Measurements from ENCODE around the gene GATAD2A.

The GATAD2A gene

DNA sequence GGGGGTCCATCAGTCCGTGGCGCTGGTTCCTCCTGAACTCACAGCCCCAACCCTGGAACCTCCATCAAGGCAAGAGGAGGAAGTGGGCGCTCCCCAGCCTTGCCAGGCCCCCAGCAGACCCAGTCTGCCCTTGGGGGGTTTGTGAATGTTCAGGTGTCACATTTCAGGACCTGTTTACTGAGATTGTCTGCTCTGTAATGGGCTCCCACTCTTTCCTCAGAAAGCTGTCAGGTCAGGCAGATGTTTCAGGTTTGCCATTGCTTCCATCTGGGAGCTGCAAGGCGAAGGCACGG is 80.5 kb downstream of the GATAD2A start:
- Histone ChIP-seq H3K36me3 (ENCODE audit: insufficient read depth, low read length) (peaks cover 38% of the 10 kb centered on the region; the same call in 1 of the 2 replicates), H2AFZ (ENCODE audit: low read length) (no peak overlapping the region), H4K20me1 (ENCODE audit: insufficient read depth, low read length, poor library complexity, severe bottlenecking) (peaks cover 23% of the 10 kb centered on the region), H3K4me3 (ENCODE audit: low read length, poor library complexity, severe bottlenecking) (no peak overlapping the region), H3K4me2 (ENCODE audit: low read depth, low read length, poor library complexity, severe bottlenecking) (no peak overlapping the region), H3K9me2 (replicated peaks; ENCODE audit: low read depth, low read length) (no peaks in the 10 kb centered on the region), H3F3A (ENCODE audit: low read depth) (peaks cover 8% of the 10 kb centered on the region; the same call in 1 of the 2 replicates), H3K9me3 (ENCODE audit: insufficient read depth, low read depth, low read length) (no peaks in the 10 kb centered on the region), H3K4me1 (ENCODE audit: insufficient read depth, low read length, poor library complexity, severe bottlenecking) (peaks cover 35% of the 10 kb centered on the region), H3K79me2 (ENCODE audit: insufficient read depth, low read length) (peaks cover 85% of the 10 kb centered on the region), H3K9ac (ENCODE audit: low read depth, low read length, poor library complexity, severe bottlenecking) (no peak overlapping the region), H3K27me3 (ENCODE audit: insufficient read depth, low read length, poor library complexity, severe bottlenecking) (no peaks in the 10 kb centered on the region)
- TF ChIP-seq, protein P1, sequence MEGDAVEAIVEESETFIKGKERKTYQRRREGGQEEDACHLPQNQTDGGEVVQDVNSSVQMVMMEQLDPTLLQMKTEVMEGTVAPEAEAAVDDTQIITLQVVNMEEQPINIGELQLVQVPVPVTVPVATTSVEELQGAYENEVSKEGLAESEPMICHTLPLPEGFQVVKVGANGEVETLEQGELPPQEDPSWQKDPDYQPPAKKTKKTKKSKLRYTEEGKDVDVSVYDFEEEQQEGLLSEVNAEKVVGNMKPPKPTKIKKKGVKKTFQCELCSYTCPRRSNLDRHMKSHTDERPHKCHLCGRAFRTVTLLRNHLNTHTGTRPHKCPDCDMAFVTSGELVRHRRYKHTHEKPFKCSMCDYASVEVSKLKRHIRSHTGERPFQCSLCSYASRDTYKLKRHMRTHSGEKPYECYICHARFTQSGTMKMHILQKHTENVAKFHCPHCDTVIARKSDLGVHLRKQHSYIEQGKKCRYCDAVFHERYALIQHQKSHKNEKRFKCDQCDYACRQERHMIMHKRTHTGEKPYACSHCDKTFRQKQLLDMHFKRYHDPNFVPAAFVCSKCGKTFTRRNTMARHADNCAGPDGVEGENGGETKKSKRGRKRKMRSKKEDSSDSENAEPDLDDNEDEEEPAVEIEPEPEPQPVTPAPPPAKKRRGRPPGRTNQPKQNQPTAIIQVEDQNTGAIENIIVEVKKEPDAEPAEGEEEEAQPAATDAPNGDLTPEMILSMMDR (conservative IDR thresholded peaks at IDR 0.05; ENCODE audit: low read length), result no peak
- no peak for TF ChIP-seq EZH2phosphoT487 (IDR thresholded peaks at IDR 0.05; ENCODE audit: borderline replicate concordance)

DNA sequence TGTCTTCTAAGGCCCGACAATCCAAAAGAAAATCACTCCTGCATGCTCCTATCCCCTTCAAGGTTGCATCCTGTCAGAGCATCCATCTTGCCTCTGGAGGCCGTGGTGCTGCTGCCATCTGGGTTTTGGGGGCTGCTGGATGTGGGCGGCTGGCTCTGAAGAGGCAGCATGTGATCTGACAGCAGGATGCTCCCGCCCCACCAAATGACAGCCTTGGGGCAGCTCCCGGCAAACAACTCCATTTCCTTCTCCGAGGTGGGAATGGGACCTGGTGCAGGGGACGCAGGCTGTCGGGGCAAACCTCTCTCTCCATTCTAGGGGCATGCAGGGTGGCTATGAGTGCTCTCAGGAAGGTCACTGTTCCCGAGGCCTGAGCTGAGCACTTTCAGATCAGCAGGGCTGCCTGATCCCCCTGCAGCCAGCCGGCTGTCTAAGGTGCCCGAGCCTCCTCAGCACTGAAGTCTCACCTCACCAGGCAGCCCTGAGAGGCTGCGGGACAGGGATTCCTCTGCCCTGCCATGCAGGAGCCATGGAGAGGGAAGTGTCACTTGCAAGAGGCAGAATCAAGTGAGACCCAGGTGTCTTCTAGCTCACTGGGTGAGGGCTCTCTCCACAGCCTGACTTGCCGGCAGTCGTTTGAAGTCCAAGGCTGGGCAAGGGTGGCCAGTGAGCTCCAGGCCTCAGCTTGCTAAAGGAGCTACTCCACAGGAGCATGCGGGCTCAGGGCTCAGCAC is 81.0 kb downstream of the GATAD2A start:
- Histone ChIP-seq H2AFZ (ENCODE audit: low read length) (no peak overlapping the region), H3K4me2 (ENCODE audit: low read depth, low read length, poor library complexity, severe bottlenecking) (no peak overlapping the region), H3K9me3 (ENCODE audit: insufficient read depth, low read depth, low read length) (no peaks in the 10 kb centered on the region), H3F3A (ENCODE audit: low read depth) (peaks cover 8% of the 10 kb centered on the region; the same call in 1 of the 2 replicates), H3K9ac (ENCODE audit: low read depth, low read length, poor library complexity, severe bottlenecking) (no peak overlapping the region), H3K36me3 (ENCODE audit: insufficient read depth, low read length) (peaks cover 37% of the 10 kb centered on the region; the same call in 1 of the 2 replicates), H3K27me3 (ENCODE audit: insufficient read depth, low read length, poor library complexity, severe bottlenecking) (no peaks in the 10 kb centered on the region), H4K20me1 (ENCODE audit: insufficient read depth, low read length, poor library complexity, severe bottlenecking) (peaks cover 27% of the 10 kb centered on the region), H3K79me2 (ENCODE audit: insufficient read depth, low read length) (peaks cover 85% of the 10 kb centered on the region), H3K9me2 (replicated peaks; ENCODE audit: low read depth, low read length) (no peaks in the 10 kb centered on the region), H3K4me3 (ENCODE audit: low read length, poor library complexity, severe bottlenecking) (no peak overlapping the region), H3K4me1 (ENCODE audit: insufficient read depth, low read length, poor library complexity, severe bottlenecking) (peaks cover 35% of the 10 kb centered on the region)
- TF ChIP-seq EZH2phosphoT487 (IDR thresholded peaks at IDR 0.05; ENCODE audit: borderline replicate concordance), result no peak
- TF ChIP-seq, protein P1 (conservative IDR thresholded peaks at IDR 0.05; ENCODE audit: low read length), result no peak

DNA sequence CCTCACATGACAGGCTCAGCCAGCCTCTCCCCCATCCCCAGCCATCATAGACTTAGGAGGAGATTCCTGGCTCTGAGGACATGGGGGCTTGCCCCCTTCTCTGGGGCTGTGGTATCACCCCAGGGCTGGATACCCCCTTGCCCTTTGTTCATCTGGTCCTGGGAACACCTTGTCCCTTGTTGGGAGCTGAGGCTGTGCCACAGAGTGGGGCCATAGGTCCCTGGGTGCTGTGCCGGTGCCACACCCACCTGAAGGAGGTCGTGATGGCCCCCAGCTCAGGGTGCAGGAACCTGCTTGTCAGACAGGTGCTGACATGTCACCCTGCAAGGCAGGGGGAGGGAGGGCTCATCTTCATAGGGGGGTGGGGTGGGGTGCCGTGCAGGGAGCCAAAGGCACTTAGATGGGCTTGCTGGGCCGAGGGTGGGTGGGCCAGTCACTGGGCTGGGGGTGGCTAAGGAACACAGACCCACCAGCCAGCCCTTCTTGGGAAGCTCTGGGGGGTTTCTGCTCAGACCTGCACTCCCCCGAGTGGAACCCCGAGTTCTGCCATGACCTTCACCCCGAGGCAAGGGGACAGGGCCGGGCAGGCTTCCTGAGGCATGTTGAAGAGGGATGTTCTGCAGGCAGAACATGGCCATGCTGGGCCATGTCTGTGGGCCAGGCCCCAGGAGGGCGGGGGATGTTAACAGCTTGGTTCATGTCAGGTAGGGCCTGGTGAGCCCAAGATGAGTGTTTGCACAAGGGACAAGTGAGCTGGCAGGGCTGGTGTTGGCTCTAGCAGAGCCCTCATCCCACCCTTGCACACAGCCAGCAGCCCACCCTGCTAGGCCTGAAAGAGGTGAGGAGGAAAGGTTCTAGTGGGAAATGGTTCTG is 81.8 kb downstream of the GATAD2A start:
- peaks cover 85% of the 10 kb centered on the region for H3K79me2 ChIP-seq (ENCODE audit: insufficient read depth, low read length)

More for the DNA sequence above, 81.8 kb downstream of the GATAD2A start:
- Histone ChIP-seq H3K4me1 (ENCODE audit: insufficient read depth, low read length, poor library complexity, severe bottlenecking) (peaks cover 35% of the 10 kb centered on the region), H3K36me3 (ENCODE audit: insufficient read depth, low read length) (peaks cover 38% of the 10 kb centered on the region; the same call in 1 of the 2 replicates), H3K4me3 (ENCODE audit: low read length, poor library complexity, severe bottlenecking) (no peak overlapping the region), H3F3A (ENCODE audit: low read depth) (peaks cover 8% of the 10 kb centered on the region; the same call in 1 of the 2 replicates), H3K9me3 (ENCODE audit: insufficient read depth, low read depth, low read length) (no peaks in the 10 kb centered on the region), H3K9me2 (replicated peaks; ENCODE audit: low read depth, low read length) (no peaks in the 10 kb centered on the region), H2AFZ (ENCODE audit: low read length) (no peak overlapping the region), H3K9ac (ENCODE audit: low read depth, low read length, poor library complexity, severe bottlenecking) (no peak overlapping the region), H4K20me1 (ENCODE audit: insufficient read depth, low read length, poor library complexity, severe bottlenecking) (peaks cover 27% of the 10 kb centered on the region), H3K27me3 (ENCODE audit: insufficient read depth, low read length, poor library complexity, severe bottlenecking) (no peaks in the 10 kb centered on the region), H3K4me2 (ENCODE audit: low read depth, low read length, poor library complexity, severe bottlenecking) (no peak overlapping the region)
- no peak for TF ChIP-seq EZH2phosphoT487 (IDR thresholded peaks at IDR 0.05; ENCODE audit: borderline replicate concordance)
- TF ChIP-seq, protein P1 (conservative IDR thresholded peaks at IDR 0.05; ENCODE audit: low read length), result no peak

All from Loucy (cell line).